OCI-LY1 (cell line): ENCODE results near the gene SELE.
A peak's percentile ranks its signal among the peaks of the same experiment; 100 is the strongest.
"Not testable (repeated sequence)": the region's sequence is repeated elsewhere in the genome, so short reads cannot be mapped to it uniquely, and the experiment has no call there.

Experiments used
- H2AFZ ChIP-seq: fragments of 200-600 bp; sonication (generic), shearing (Covaris generic); 2 replicates; pipeline ENCODE4 v1.6.0; 2014; ENCODE audit warnings: antibody characterized with exemption, mild to moderate bottlenecking, low read length
- H3F3A ChIP-seq: fragments of 200-600 bp; sonication (generic), shearing (Covaris generic); 2 replicates; pipeline ENCODE4 v1.6.0; 2014; ENCODE audit warnings: mild to moderate bottlenecking, antibody characterized with exemption, low read length, moderate library complexity; ENCODE audit not compliant: insufficient read depth
- H3K27ac ChIP-seq: fragments of 200-600 bp; sonication (generic); 2 replicates; pipeline ENCODE4 v1.5.1; 2014; ENCODE audit warnings: low read length, mixed run types, mild to moderate bottlenecking, low read depth; ENCODE audit not compliant: poor library complexity, severe bottlenecking
- H3K27me3 ChIP-seq: fragments of 200-600 bp; sonication (generic); 2 replicates; pipeline ENCODE4 v1.6.0; 2014; ENCODE audit warnings: antibody characterized with exemption, mild to moderate bottlenecking, low read length, moderate library complexity; ENCODE audit not compliant: insufficient read depth
- H3K36me3 ChIP-seq: fragments of 200-600 bp; sonication (generic); 2 replicates; pipeline ENCODE4 v1.6.1; 2014; ENCODE audit warnings: mild to moderate bottlenecking, antibody characterized with exemption, low read length, moderate library complexity, mixed read lengths; ENCODE audit not compliant: insufficient read depth
- H3K4me1 ChIP-seq: fragments of 200-600 bp; sonication (generic); 2 replicates; pipeline ENCODE4 v1.5.1; 2014; ENCODE audit warnings: mild to moderate bottlenecking, low read length, moderate library complexity; ENCODE audit not compliant: insufficient read depth, severe bottlenecking
- H3K4me2 ChIP-seq: fragments of 200-600 bp; sonication (generic), shearing (Covaris generic); 2 replicates; pipeline ENCODE4 v1.6.1; 2014; ENCODE audit warnings: low read length
- H3K4me3 ChIP-seq: fragments of 200-600 bp; sonication (generic); 2 replicates; pipeline ENCODE4 v1.5.1; 2014; ENCODE audit warnings: low read length, low read depth, mild to moderate bottlenecking, mixed read lengths; ENCODE audit not compliant: poor library complexity, severe bottlenecking
- H3K79me2 ChIP-seq: fragments of 200-600 bp; shearing (Covaris generic); 2 replicates; pipeline ENCODE4 v1.6.1; 2016; ENCODE audit warnings: mixed run types, low read length, mixed read lengths; ENCODE audit not compliant: insufficient read depth
- H3K9ac ChIP-seq: fragments of 200-600 bp; sonication (generic), shearing (Covaris generic); 2 replicates; pipeline ENCODE4 v1.6.1; 2014; ENCODE audit warnings: mild to moderate bottlenecking, low read length, mixed read lengths
- H3K9me2 ChIP-seq: fragments of 200-600 bp; sonication (generic), shearing (Covaris generic); 2 replicates; pipeline ENCODE4 v1.6.1; 2014; ENCODE audit warnings: low read depth, mild to moderate bottlenecking, low read length, mixed read lengths
- H3K9me3 ChIP-seq: fragments of 200-600 bp; shearing (Covaris generic); 2 replicates; pipeline ENCODE4 v1.6.1; 2014; ENCODE audit warnings: low read length, mixed read lengths
- H4K20me1 ChIP-seq: fragments of 200-600 bp; sonication (generic), shearing (Covaris generic); 2 replicates; pipeline ENCODE4 v1.6.0; 2016; ENCODE audit warnings: mild to moderate bottlenecking, low read length; ENCODE audit not compliant: insufficient read depth
- CTCF ChIP-seq: fragments of 200-600 bp; sonication (generic), shearing (Covaris generic); IDR thresholded peaks from 2 replicates; pipeline ENCODE4 v1.5.1; 2017; ENCODE audit warnings: mild to moderate bottlenecking, antibody characterized with exemption, low read length, moderate library complexity, mixed read lengths
- EZH2 ChIP-seq: fragments of 200-600 bp; sonication (generic), shearing (Covaris generic); IDR thresholded peaks from 2 replicates; pipeline ENCODE4 v1.8.0; 2017; ENCODE audit warnings: borderline replicate concordance, mixed run types, mild to moderate bottlenecking, antibody characterized with exemption, low read length, moderate library complexity, mixed read lengths

Gene SELE

GRCh38 chr1:169690489-169690888 lies 43.4 kb downstream of the SELE start:
- TF ChIP-seq CTCF (no peak), EZH2 (no peak)
- no peaks in the 10 kb centered on the region for H3K27me3 ChIP-seq

GRCh38 chr1:169689395-169689794 lies 44.5 kb downstream of the SELE start:
- Histone ChIP-seq H3K4me3 (no peak overlapping the region), H3K27ac (no peak overlapping the region), H4K20me1 (no peaks in the 10 kb centered on the region), H3F3A (peaks cover 2% of the 10 kb centered on the region; the same call in 1 of the 2 replicates), H3K79me2 (no peaks in the 10 kb centered on the region), H2AFZ (no peak overlapping the region), H3K4me2 (no peak overlapping the region), H3K9me3 (no peaks in the 10 kb centered on the region), H3K9me2 (no peaks in the 10 kb centered on the region), H3K36me3 (no peaks in the 10 kb centered on the region), H3K4me1 (peaks cover 51% of the 10 kb centered on the region), H3K27me3 (no peaks in the 10 kb centered on the region), H3K9ac (no peak overlapping the region)
- TF ChIP-seq CTCF, result no peak
- TF ChIP-seq EZH2, result no peak

More at GRCh38 chr1:169690489-169690888, 43.4 kb downstream of the SELE start:
- Histone ChIP-seq H3K27ac (peak overlapping the region; percentile 9), H4K20me1 (no peaks in the 10 kb centered on the region), H3K9ac (no peak overlapping the region), H3K36me3 (no peaks in the 10 kb centered on the region), H3F3A (peaks cover 2% of the 10 kb centered on the region; the same call in 1 of the 2 replicates), H3K4me3 (no peak overlapping the region), H3K9me3 (no peaks in the 10 kb centered on the region), H2AFZ (no peak overlapping the region), H3K4me1 (peaks cover 62% of the 10 kb centered on the region), H3K4me2 (no peak overlapping the region), H3K9me2 (no peaks in the 10 kb centered on the region), H3K79me2 (no peaks in the 10 kb centered on the region)

GRCh38 chr1:169688377-169688776 lies 45.5 kb downstream of the SELE start:
- H3F3A ChIP-seq, H3K4me3 ChIP-seq, H3K27ac ChIP-seq, H3K79me2 ChIP-seq, H3K9ac ChIP-seq, H3K27me3 ChIP-seq, H3K36me3 ChIP-seq, H4K20me1 ChIP-seq, H2AFZ ChIP-seq, H3K4me2 ChIP-seq, H3K9me2 ChIP-seq, H3K9me3 ChIP-seq: not testable (repeated sequence)
- H3K4me1 ChIP-seq, result peaks cover 43% of the 10 kb centered on the region

GRCh38 chr1:169683661-169684060 lies 50.2 kb downstream of the SELE start:
- Histone ChIP-seq H3K36me3 (no peaks in the 10 kb centered on the region), H3K79me2 (no peaks in the 10 kb centered on the region), H3K9ac (no peak overlapping the region), H3F3A (no peaks in the 10 kb centered on the region), H3K9me2 (no peaks in the 10 kb centered on the region), H3K4me1 (peaks cover 49% of the 10 kb centered on the region), H3K27ac (no peak overlapping the region), H3K9me3 (no peaks in the 10 kb centered on the region), H2AFZ (no peak overlapping the region), H3K4me2 (no peak overlapping the region), H4K20me1 (no peaks in the 10 kb centered on the region), H3K27me3 (no peaks in the 10 kb centered on the region), H3K4me3 (no peak overlapping the region)
- TF ChIP-seq CTCF, result no peak
- no peak for TF ChIP-seq EZH2

DNA sequence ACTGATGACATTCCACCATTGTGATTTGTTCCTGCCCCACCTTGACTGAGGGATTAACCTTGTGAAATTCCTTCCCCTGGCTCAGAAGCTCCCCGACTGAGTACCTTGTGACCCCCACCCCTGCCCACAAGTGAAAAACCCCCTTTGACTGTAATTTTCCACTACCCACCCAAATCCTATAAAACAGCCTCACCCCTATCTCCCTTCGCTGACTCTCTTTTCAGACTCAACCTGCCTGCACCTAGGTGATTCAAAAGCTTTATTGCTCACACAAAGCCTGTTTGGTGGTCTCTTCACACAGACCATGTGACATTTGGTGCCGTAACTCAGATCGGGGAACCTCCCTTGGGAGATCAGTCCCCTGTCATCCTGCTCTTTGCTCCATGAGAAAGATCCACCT lies 50.7 kb downstream of the SELE start:
- not testable (repeated sequence) for H3K79me2 ChIP-seq, H3K27me3 ChIP-seq, H3K4me3 ChIP-seq, H3K9me2 ChIP-seq, H3K36me3 ChIP-seq, H3K4me2 ChIP-seq, H3F3A ChIP-seq, H4K20me1 ChIP-seq, H2AFZ ChIP-seq, H3K9me3 ChIP-seq
- peaks cover 53% of the 10 kb centered on the region for H3K4me1 ChIP-seq
- peak overlapping the region; percentile 92 for H3K27ac ChIP-seq
- H3K9ac ChIP-seq, result peak overlapping the region; percentile 25; the same call in 1 of the 2 replicates
